Spleen (tissue), 11 donors: ENCODE data around the gene HMGXB3. TPM values are rescaled to one million over a fixed set of nuclear protein-coding genes. Genes with fewer than 3 reads are reported as not detected.

ENCODE experiments used
- DNase-seq: peaks from one replicate; pipeline ENCODE4 v3.0.0-alpha.2; 2020
- H3K27ac ChIP-seq, 8 donors: fragments of 200-600 bp; sonication (generic) in 7 of 8; 1 replicate in 4 of 8; 2 replicates in 4 of 8; pipeline versions ENCODE4 v1.5.0 to v1.8.0; 2016 to 2021; ENCODE audit warnings: inconsistent platforms in 4 of 8, mild to moderate bottlenecking in 4 of 8, moderate library complexity in 1 of 8
- H3K27me3 ChIP-seq, 7 donors: fragments of 200-600 bp; sonication (generic) in 6 of 7; replicated peaks in 1 of 7; 1 replicate in 4 of 7; 2 replicates in 3 of 7; pipeline versions ENCODE4 v1.5.0 to v1.8.0; 2016 to 2021; ENCODE audit warnings: inconsistent platforms in 3 of 7, mild to moderate bottlenecking in 1 of 7
- H3K36me3 ChIP-seq, 6 donors: fragments of 200-600 bp; sonication (generic) in 5 of 6; 1 replicate in 4 of 6; 2 replicates in 2 of 6; pipeline versions ENCODE4 v1.5.0 to v1.8.0; 2016 to 2021; ENCODE audit warnings: inconsistent platforms in 2 of 6
- H3K4me1 ChIP-seq, 6 donors: fragments of 200-600 bp; sonication (generic) in 5 of 6; 1 replicate in 3 of 6; 2 replicates in 3 of 6; pipeline versions ENCODE4 v1.5.0 to v1.8.0; 2016 to 2021; ENCODE audit warnings: inconsistent platforms in 3 of 6
- H3K4me3 ChIP-seq, 8 donors: fragments of 200-600 bp; sonication (generic) in 7 of 8; 1 replicate in 4 of 8; 2 replicates in 4 of 8; pipeline versions ENCODE4 v1.5.0 to v1.8.0; 2016 to 2021; ENCODE audit warnings: inconsistent platforms in 4 of 8, mild to moderate bottlenecking in 4 of 8, moderate library complexity in 2 of 8
- H3K9me3 ChIP-seq, 8 donors: fragments of 200-600 bp; sonication (generic) in 7 of 8; 1 replicate in 4 of 8; 2 replicates in 4 of 8; pipeline versions ENCODE4 v1.5.0 to v1.8.0; 2016 to 2021; ENCODE audit warnings: inconsistent platforms in 4 of 8
- POLR2A ChIP-seq, 3 donors: fragments of 450-650 bp; IDR thresholded peaks; one replicate each; pipeline ENCODE4 v1.5.1; 2017; ENCODE audit warnings: antibody characterized with exemption in 3 of 3, mild to moderate bottlenecking in 1 of 3
- POLR2AphosphoS5 ChIP-seq, 3 donors: sonication (generic); formaldehyde crosslinking; IDR thresholded peaks; one replicate each; pipeline ENCODE4 v1.5.1; 2017; ENCODE audit warnings: antibody characterized with exemption in 3 of 3
- WGBS, 5 donors: extraction: QIAGEN DNeasy Blood & Tissue Kit in 3 of 5; methylation state at CpG; one replicate each; pipeline versions ENCODE4 v1.1.5 to v1.1.7; 2013 to 2018; 5-methylcytosine and 5-hydroxymethylcytosine counted together
- intact Hi-C: fragments of 100-400 bp; cut with DNase I; formaldehyde crosslinking; loops from one replicate; pipeline ENCODE4 v1.15.0; 2023; ENCODE audit warnings: low total_unique reads
- polyA plus RNA-seq, 3 donors: library from polyadenylated mRNA; stranded (reverse); fragments of 200-250 nt; gene quantifications; one replicate each; pipeline ENCODE4 v1.2.1, GENCODE V29; 2013
- total RNA-seq, 7 donors: library from RNA; depleted of rRNA in 3 of 7; stranded (reverse); fragments of >200 nt in 3 of 7; fragmentation: NEBNext Ultra II Directional in 4 of 7; extraction: Animal tissue kit (Norgen Biotek cat#: 25700) in 4 of 7; gene quantifications; one replicate each; pipeline versions ENCODE4 v1.1.0 to v1.2.1, GENCODE V29; 2016 to 2021
- TF ChIP-seq, protein P1 (sequence below), 11 experiments: fragments of 200-600 bp in 7 of 11; fragments of 450-650 bp in 4 of 11; sonication (generic) in 4 of 11; IDR thresholded peaks in 8 of 11; conservative IDR thresholded peaks in 3 of 11; 1 replicate in 7 of 11; 2 replicates in 4 of 11; pipeline versions ENCODE4 v1.4.0 to v1.8.0; 2016 to 2021; ENCODE audit warnings: antibody characterized with exemption in 11 of 11, inconsistent platforms in 4 of 11, mild to moderate bottlenecking in 1 of 11
- donor health status: healthy with polysubstance abuse.
- donor health status: DM: no; HTN: no; CAD: no; lungs with moderate emphysema.
- donor health status: DM: no; HTN: no; CAD: no.
- donor health status: Bipolar disorder and iron deficiency.
- donor health status: healthy.
- donor health status: DM: no; HTN: no; CAD: no.
- donor health status: DM: yes; HTN: yes; CAD: no.

Gene HMGXB3
- total and polyA plus RNA-seq, 10 donors: 14.3 to 51.7 (median 34.6) TPM

DNA sequence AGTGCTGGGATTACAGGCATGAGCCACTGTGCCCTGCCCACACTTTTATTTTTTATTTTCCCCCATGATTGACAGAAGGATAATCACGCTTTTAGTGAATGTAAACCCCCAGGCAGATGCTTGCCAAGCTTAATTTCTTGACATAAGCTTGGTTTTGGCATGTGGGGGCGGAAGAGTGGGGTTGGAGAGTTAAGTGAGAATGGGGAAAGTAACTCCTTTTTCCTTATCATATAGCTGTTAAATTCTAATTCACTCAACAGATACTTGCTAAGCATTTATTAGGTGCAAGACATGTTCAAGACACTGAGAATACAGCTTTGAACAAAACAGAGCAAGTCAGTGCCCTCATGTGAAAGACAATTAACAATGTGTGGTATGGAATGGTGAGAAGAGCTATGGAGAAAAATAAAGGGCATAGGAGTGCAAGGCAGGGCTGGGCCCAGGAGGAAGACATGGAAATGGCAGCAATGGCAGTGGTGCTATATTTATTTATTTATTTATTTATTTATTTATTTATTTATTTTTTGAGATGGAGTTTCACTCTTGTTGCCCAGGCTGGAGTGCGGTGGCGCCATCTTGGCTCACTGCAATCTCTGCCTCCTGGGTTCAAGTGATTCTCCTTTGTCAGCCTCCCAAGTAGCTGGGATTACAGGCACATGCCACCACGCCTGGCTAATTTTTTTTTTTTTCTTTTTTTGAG is 37.8 kb upstream of the HMGXB3 start:
- WGBS, 5 donors: 91 to 98% (median 95%) methylated on average over 5 of the region's 5 CpGs
- H3K9me3 ChIP-seq: no peaks in the 10 kb centered on the region
- H3K4me1 ChIP-seq: peaks cover 10 to 38% (median 24%) of the 10 kb centered on the region in 6 donors
- H3K27me3 ChIP-seq: no peaks in the 10 kb centered on the region
- H3K27ac ChIP-seq: no peak overlapping the region
- H3K4me3 ChIP-seq: no peak overlapping the region
- intact Hi-C loops: no loop called here
- no peaks in the 10 kb centered on the region for H3K36me3 ChIP-seq
- TF ChIP-seq POLR2A (IDR thresholded peaks at IDR 0.05) (no peak), POLR2AphosphoS5 (IDR thresholded peaks at IDR 0.05) (no peak)
- TF ChIP-seq, protein P1, sequence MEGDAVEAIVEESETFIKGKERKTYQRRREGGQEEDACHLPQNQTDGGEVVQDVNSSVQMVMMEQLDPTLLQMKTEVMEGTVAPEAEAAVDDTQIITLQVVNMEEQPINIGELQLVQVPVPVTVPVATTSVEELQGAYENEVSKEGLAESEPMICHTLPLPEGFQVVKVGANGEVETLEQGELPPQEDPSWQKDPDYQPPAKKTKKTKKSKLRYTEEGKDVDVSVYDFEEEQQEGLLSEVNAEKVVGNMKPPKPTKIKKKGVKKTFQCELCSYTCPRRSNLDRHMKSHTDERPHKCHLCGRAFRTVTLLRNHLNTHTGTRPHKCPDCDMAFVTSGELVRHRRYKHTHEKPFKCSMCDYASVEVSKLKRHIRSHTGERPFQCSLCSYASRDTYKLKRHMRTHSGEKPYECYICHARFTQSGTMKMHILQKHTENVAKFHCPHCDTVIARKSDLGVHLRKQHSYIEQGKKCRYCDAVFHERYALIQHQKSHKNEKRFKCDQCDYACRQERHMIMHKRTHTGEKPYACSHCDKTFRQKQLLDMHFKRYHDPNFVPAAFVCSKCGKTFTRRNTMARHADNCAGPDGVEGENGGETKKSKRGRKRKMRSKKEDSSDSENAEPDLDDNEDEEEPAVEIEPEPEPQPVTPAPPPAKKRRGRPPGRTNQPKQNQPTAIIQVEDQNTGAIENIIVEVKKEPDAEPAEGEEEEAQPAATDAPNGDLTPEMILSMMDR (IDR thresholded peaks at IDR 0.05 in 8 of 11, conservative IDR thresholded peaks at IDR 0.05 in 3 of 11): no peak
- DNase-seq: no peak

DNA sequence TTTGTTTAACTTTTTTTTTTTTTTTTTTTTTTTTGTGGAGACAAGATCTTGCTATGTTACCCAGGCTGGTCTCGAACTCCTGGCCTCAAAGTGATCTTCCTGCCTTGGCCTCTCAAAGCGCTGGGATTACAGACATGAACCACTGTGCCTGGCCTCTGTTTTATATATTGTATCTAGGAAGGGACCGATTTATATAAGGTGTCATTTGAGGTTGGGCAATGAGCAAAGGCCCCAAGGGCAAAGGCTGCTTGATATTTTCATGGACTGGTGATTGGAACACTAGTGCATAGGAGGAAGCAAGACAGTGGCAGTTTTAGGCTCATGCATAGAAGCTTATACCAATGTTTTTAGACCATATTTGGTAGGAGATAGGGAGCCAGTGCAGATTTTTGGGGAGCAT is 36.8 kb upstream of the HMGXB3 start:
- WGBS, 5 donors: 87 to 97% (median 97%) methylated on average over 3 of the region's 3 CpGs
- TF ChIP-seq POLR2AphosphoS5 (IDR thresholded peaks at IDR 0.05) (no peak), POLR2A (IDR thresholded peaks at IDR 0.05) (no peak)
- TF ChIP-seq, protein P1 (IDR thresholded peaks at IDR 0.05 in 8 of 11, conservative IDR thresholded peaks at IDR 0.05 in 3 of 11): no peak

DNA sequence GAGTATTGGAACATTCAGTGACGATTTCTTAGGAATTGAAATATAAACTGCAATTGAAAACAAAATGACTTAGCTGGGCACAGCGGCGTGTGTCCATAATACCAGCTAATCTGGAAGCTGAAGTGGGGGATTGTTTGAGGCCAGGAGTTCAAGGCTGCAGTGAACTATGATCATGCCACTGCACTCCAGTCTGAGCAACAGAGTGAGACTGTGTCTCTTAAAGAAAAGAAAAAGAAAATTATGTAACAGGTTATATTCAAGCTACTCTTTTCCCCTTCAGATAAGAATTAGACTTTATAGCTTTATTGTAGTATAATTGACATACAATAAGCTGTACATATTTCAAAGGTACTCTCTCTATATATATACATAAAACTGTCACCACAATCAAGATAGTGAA is 33.6 kb upstream of the HMGXB3 start:
- no peak overlapping the region for H3K27ac ChIP-seq
- 71 to 85% (median 79%) methylated on average over 3 of the region's 3 CpGs for WGBS, 5 donors

More for the DNA sequence above, 36.8 kb upstream of the HMGXB3 start:
- intact Hi-C loops: no loop called here
- H3K27ac ChIP-seq: no peak overlapping the region
- H3K4me1 ChIP-seq: peaks cover 10 to 38% (median 24%) of the 10 kb centered on the region in 6 donors
- DNase-seq: no peak
- H3K4me3 ChIP-seq: no peak overlapping the region
- H3K27me3 ChIP-seq: no peaks in the 10 kb centered on the region
- no peaks in the 10 kb centered on the region for H3K36me3 ChIP-seq
- H3K9me3 ChIP-seq: no peaks in the 10 kb centered on the region

More for the DNA sequence above, 33.6 kb upstream of the HMGXB3 start:
- no peaks in the 10 kb centered on the region for H3K9me3 ChIP-seq
- no peak for DNase-seq
- TF ChIP-seq POLR2A (IDR thresholded peaks at IDR 0.05) (no peak), POLR2AphosphoS5 (IDR thresholded peaks at IDR 0.05) (no peak)
- TF ChIP-seq, protein P1 (IDR thresholded peaks at IDR 0.05 in 8 of 11, conservative IDR thresholded peaks at IDR 0.05 in 3 of 11): no peak
- no peak overlapping the region for H3K4me3 ChIP-seq
- intact Hi-C loops: no loop called here
- no peaks in the 10 kb centered on the region for H3K27me3 ChIP-seq
- peaks cover 0 to 9% (median 0%) of the 10 kb centered on the region in 6 donors for H3K36me3 ChIP-seq
- H3K4me1 ChIP-seq: peaks cover 0 to 13% (median 4%) of the 10 kb centered on the region in 6 donors
